Osteoblast (primary cell): ENCODE measurements around the gene FOXB1. TPM values are rescaled to one million over a fixed set of nuclear protein-coding genes. Genes with fewer than 3 reads are reported as not detected.

Source experiments
- DNase-seq: peaks from one replicate; pipeline ENCODE4 v3.0.0; 2011; ENCODE audit warnings: low spot score, mixed read lengths; ENCODE audit not compliant: insufficient read length; ENCODE audit errors: missing footprints
- H2AFZ ChIP-seq: 2 replicates; pipeline ENCODE4 v1.6.0; 2011; ENCODE audit warnings: mild to moderate bottlenecking, low read length
- H3K27ac ChIP-seq: 2 replicates; pipeline ENCODE4 v1.5.1; 2011; ENCODE audit warnings: mild to moderate bottlenecking, low read depth, low read length, moderate library complexity
- H3K27me3 ChIP-seq: 2 replicates; pipeline ENCODE4 v1.6.0; 2012; ENCODE audit warnings: mild to moderate bottlenecking, control low read depth, inconsistent platforms, low read length, moderate library complexity; ENCODE audit not compliant: insufficient read depth
- H3K36me3 ChIP-seq: 2 replicates; pipeline ENCODE4 v1.5.1; 2011; ENCODE audit warnings: mild to moderate bottlenecking, low read length, control low read depth, moderate library complexity; ENCODE audit not compliant: insufficient read depth
- H3K4me1 ChIP-seq: 2 replicates; pipeline ENCODE4 v1.5.1; 2011; ENCODE audit warnings: mild to moderate bottlenecking, low read length, control low read depth, moderate library complexity; ENCODE audit not compliant: insufficient read depth
- H3K4me2 ChIP-seq: 2 replicates; pipeline ENCODE4 v1.6.0; 2011; ENCODE audit warnings: mild to moderate bottlenecking, low read length; ENCODE audit not compliant: insufficient read depth
- H3K4me3 ChIP-seq: fragments of 200-600 bp; sonication (generic); 3 replicates; pipeline ENCODE4 v1.5.1; 2012; ENCODE audit warnings: mild to moderate bottlenecking, low read length, inconsistent platforms; ENCODE audit not compliant: insufficient read depth
- H3K79me2 ChIP-seq: 2 replicates; pipeline ENCODE4 v1.6.0; 2012; ENCODE audit warnings: mild to moderate bottlenecking, low read length, control low read depth, inconsistent platforms; ENCODE audit not compliant: insufficient read depth
- H3K9me3 ChIP-seq: 2 replicates; pipeline ENCODE4 v1.5.1; 2011; ENCODE audit warnings: low read depth, low read length, control low read depth
- H4K20me1 ChIP-seq: 2 replicates; pipeline ENCODE4 v1.6.0; 2012; ENCODE audit warnings: mild to moderate bottlenecking, low read length, control low read depth; ENCODE audit not compliant: insufficient read depth
- total RNA-seq: library from RNA; depleted of rRNA; stranded (reverse); fragments of >200 nt; gene quantifications from 2 replicates; pipeline ENCODE4 v1.2.3, GENCODE V29; 2012
- TF ChIP-seq, protein P1 (sequence below): IDR thresholded peaks from 2 replicates; pipeline ENCODE4 v1.5.1; 2011; ENCODE audit warnings: mild to moderate bottlenecking, low read depth, low read length, moderate library complexity; ENCODE audit errors: extremely low read depth

FOXB1 gene
- total RNA-seq, 1 donor = not detected

DNA sequence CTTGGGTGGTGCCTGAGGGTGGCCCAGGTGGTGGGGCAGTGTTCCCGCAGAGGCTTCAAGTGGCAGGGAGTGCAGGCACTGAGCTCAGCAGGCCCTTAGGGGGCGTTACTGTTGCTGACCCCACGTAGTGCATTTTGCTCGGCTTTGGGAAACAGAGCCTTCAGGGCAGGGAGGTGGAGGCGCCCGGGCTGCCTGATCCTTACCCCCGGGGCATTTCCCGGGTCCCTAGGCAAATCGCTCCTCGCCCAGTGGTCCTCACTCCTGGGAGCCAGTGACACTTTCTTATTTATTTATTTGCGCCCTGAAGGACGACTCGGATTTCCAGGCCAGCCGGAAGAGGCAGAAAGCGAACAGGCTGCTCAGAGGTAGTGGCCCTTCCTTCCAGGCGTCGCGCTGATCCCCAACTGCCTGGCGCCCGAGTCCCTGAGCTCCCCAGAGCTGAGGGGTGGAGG, 10.1 kb upstream of the FOXB1 start:
- Histone ChIP-seq H3K27ac (no peak overlapping the region), H3K4me2 (no peak overlapping the region), H3K36me3 (no peaks in the 10 kb centered on the region), H3K4me1 (no peaks in the 10 kb centered on the region), H3K9me3 (no peaks in the 10 kb centered on the region), H3K79me2 (no peaks in the 10 kb centered on the region), H3K4me3 (no peak overlapping the region), H2AFZ (no peak overlapping the region), H4K20me1 (no peaks in the 10 kb centered on the region), H3K27me3 (peaks cover 91% of the 10 kb centered on the region)
- TF ChIP-seq, protein P1, sequence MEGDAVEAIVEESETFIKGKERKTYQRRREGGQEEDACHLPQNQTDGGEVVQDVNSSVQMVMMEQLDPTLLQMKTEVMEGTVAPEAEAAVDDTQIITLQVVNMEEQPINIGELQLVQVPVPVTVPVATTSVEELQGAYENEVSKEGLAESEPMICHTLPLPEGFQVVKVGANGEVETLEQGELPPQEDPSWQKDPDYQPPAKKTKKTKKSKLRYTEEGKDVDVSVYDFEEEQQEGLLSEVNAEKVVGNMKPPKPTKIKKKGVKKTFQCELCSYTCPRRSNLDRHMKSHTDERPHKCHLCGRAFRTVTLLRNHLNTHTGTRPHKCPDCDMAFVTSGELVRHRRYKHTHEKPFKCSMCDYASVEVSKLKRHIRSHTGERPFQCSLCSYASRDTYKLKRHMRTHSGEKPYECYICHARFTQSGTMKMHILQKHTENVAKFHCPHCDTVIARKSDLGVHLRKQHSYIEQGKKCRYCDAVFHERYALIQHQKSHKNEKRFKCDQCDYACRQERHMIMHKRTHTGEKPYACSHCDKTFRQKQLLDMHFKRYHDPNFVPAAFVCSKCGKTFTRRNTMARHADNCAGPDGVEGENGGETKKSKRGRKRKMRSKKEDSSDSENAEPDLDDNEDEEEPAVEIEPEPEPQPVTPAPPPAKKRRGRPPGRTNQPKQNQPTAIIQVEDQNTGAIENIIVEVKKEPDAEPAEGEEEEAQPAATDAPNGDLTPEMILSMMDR = no peak
- peak; percentile 45 for DNase-seq

DNA sequence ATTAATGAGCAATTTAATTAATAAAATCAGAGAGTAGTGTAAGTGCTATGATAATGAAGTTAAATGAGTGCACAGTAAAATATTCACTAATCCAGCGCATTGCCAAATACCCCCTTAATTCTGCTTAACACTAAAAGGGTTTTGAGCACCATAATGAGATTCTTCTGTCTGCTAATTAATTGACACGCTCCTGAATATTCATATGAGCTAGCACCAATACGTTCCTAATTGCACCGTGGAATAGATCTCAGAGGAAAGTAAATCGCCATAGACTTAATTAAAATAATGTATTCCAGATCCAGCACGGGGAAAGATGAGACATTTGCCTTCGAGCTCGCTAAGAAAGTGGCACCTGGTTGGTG, 9.6 kb upstream of the FOXB1 start:
- Histone ChIP-seq H4K20me1 (no peaks in the 10 kb centered on the region), H3K4me2 (no peak overlapping the region), H3K4me1 (no peaks in the 10 kb centered on the region), H3K9me3 (no peaks in the 10 kb centered on the region), H2AFZ (no peak overlapping the region), H3K36me3 (no peaks in the 10 kb centered on the region), H3K27ac (no peak overlapping the region), H3K4me3 (no peak overlapping the region), H3K79me2 (no peaks in the 10 kb centered on the region), H3K27me3 (peaks cover 96% of the 10 kb centered on the region)
- peak; percentile 56 for DNase-seq
- TF ChIP-seq, protein P1 = no peak

DNA sequence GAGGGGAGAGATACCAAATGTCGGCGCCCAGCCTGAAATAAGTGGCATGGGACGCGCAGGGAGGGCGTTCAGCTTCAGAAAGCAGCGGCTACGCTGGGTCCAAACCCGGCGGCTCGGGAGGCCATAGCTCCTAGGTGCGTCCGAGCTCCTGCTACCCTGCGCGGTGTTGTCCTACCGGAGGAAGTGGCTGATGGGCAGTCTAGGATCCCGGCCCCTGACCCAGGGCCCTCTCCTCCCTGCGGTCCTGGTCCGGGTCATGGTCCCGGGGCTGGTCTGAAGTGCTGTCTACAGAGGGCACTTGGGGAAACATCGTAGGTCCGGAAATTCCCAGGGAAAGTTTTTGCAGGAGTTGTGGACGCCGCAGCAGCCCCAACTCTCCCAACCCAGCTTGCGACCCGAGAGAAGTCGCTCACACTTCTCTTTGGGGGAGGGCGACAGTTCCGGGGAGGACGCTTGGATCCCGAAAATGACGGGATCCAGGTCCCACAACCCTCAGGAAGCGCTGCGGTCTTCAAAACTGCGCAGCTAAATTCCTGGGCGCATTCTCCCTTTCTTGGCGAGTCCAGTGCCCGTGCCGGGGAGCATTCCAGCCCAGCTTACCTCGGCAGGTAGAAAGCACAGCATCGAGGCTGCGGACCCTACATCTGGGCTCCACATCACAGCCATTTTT, 9.1 kb upstream of the FOXB1 start:
- Histone ChIP-seq H3K9me3 (no peaks in the 10 kb centered on the region), H3K4me1 (no peaks in the 10 kb centered on the region), H2AFZ (no peak overlapping the region), H4K20me1 (no peaks in the 10 kb centered on the region), H3K4me3 (no peak overlapping the region), H3K4me2 (no peak overlapping the region), H3K36me3 (no peaks in the 10 kb centered on the region), H3K79me2 (no peaks in the 10 kb centered on the region), H3K27ac (no peak overlapping the region), H3K27me3 (peaks cover 98% of the 10 kb centered on the region)
- peak; percentile 18 for DNase-seq
- TF ChIP-seq, protein P1 = no peak

GRCh38 chr15:59995568-59996297, 8.4 kb upstream of the FOXB1 start:
- H3K9me3 ChIP-seq = no peaks in the 10 kb centered on the region
- H3K27ac ChIP-seq = no peak overlapping the region
- H4K20me1 ChIP-seq = no peaks in the 10 kb centered on the region
- H3K4me3 ChIP-seq = no peak overlapping the region
- peaks cover 99% of the 10 kb centered on the region for H3K27me3 ChIP-seq
- H3K4me2 ChIP-seq = no peak overlapping the region
- H3K79me2 ChIP-seq = no peaks in the 10 kb centered on the region
- TF ChIP-seq, protein P1 = no peak
- H2AFZ ChIP-seq = no peak overlapping the region
- H3K4me1 ChIP-seq = no peaks in the 10 kb centered on the region
- no peak for DNase-seq
- no peaks in the 10 kb centered on the region for H3K36me3 ChIP-seq
